GM12872 (cell line): Measurements from ENCODE around the gene ARHGAP15.

ENCODE experiments used
- CTCF ChIP-seq: IDR thresholded peaks from 3 replicates; pipeline ENCODE4 v1.5.1; 2011; ENCODE audit warnings: low read depth, mild to moderate bottlenecking, low read length, moderate library complexity; ENCODE audit not compliant: insufficient read depth

The ARHGAP15 gene

GRCh38 chr2:143710196-143710595, 581.0 kb downstream of the ARHGAP15 start:
- no peak for TF ChIP-seq CTCF

GRCh38 chr2:143710879-143711278, 581.7 kb downstream of the ARHGAP15 start:
- no peak for TF ChIP-seq CTCF

GRCh38 chr2:143716522-143716921, 587.3 kb downstream of the ARHGAP15 start:
- no peak for TF ChIP-seq CTCF

GRCh38 chr2:143717053-143717452, 587.8 kb downstream of the ARHGAP15 start:
- no peak for TF ChIP-seq CTCF

- no peak for TF ChIP-seq CTCF
These were observed 588.4 kb downstream of the ARHGAP15 start for GRCh38 chr2:143717536-143718168.

- no peak for TF ChIP-seq CTCF
These were observed 589.5 kb downstream of the ARHGAP15 start for GRCh38 chr2:143718745-143719144.

GRCh38 chr2:143719406-143719805, 590.2 kb downstream of the ARHGAP15 start:
- no peak for TF ChIP-seq CTCF
